Epithelial cell of prostate (primary cell): ENCODE results near the gene WBP11.

Experiments used
- DNase-seq: peaks from one replicate; pipeline ENCODE4 v3.0.0-alpha.2; 2011; ENCODE audit warnings: low read depth, low spot score
- H3K27ac ChIP-seq: fragments of 450-650 bp; 2 replicates; pipeline ENCODE4 v1.5.1; 2017; ENCODE audit warnings: mild to moderate bottlenecking

The WBP11 gene

GRCh38 chr12:14826491-14826890 lies 23.2 kb upstream of the WBP11 start:
- peak overlapping the region; percentile 24 for H3K27ac ChIP-seq
- no peak for DNase-seq

GRCh38 chr12:14825256-14825655 lies 22.0 kb upstream of the WBP11 start:
- no peak overlapping the region for H3K27ac ChIP-seq
- no peak for DNase-seq

- no peak for DNase-seq
- H3K27ac ChIP-seq: peak overlapping the region; percentile 17
These were observed 20.8 kb upstream of the WBP11 start for GRCh38 chr12:14824012-14824634.

GRCh38 chr12:14814014-14814413 lies 10.7 kb upstream of the WBP11 start, which contains the start of gene SMCO3:
Gene SMCO3, minus strand, starts transcription at chr12:14814182. Its CDS starts 7,502 bp downstream, at chr12:14806680.
- no peak for DNase-seq
- H3K27ac ChIP-seq: no peak within 1 kb of the TSS

- no peak for DNase-seq
- no peak overlapping the region for H3K27ac ChIP-seq
These were observed 8.2 kb upstream of the WBP11 start for GRCh38 chr12:14811486-14811885.

- DNase-seq: no peak
- H3K27ac ChIP-seq: no peak overlapping the region
These were observed 7.7 kb upstream of the WBP11 start for GRCh38 chr12:14810953-14811483.

- DNase-seq: no peak
- no peak overlapping the region for H3K27ac ChIP-seq
These were observed 7.1 kb upstream of the WBP11 start for GRCh38 chr12:14810167-14810952.

GRCh38 chr12:14803830-14804160 lies 517 bp upstream of the WBP11 start:
- DNase-seq: no peak
- H3K27ac ChIP-seq: peak overlapping the region; percentile 40

GRCh38 chr12:14802721-14803010 lies 612 bp downstream of the WBP11 start:
- H3K27ac ChIP-seq: peak overlapping the region; percentile 40
- no peak for DNase-seq

GRCh38 chr12:14802247-14802646 lies 1.0 kb downstream of the WBP11 start:
- no peak for DNase-seq
- no peak overlapping the region for H3K27ac ChIP-seq

GRCh38 chr12:14795028-14795448 lies 8.2 kb downstream of the WBP11 start:
- DNase-seq: no peak
- no peak overlapping the region for H3K27ac ChIP-seq

GRCh38 chr12:14785568-14785967 lies 17.7 kb downstream of the WBP11 start:
- H3K27ac ChIP-seq: no peak overlapping the region
- DNase-seq: no peak

- no peak overlapping the region for H3K27ac ChIP-seq
- DNase-seq: no peak
These were observed 18.8 kb downstream of the WBP11 start for GRCh38 chr12:14784471-14784870.

GRCh38 chr12:14782756-14783155 lies 20.5 kb downstream of the WBP11 start:
- DNase-seq: no peak
- no peak overlapping the region for H3K27ac ChIP-seq

- H3K27ac ChIP-seq: no peak overlapping the region
- no peak for DNase-seq
These were observed 21.7 kb downstream of the WBP11 start for GRCh38 chr12:14781563-14781962.

- no peak for DNase-seq
- no peak overlapping the region for H3K27ac ChIP-seq
These were observed 22.4 kb downstream of the WBP11 start for GRCh38 chr12:14780859-14781258.

GRCh38 chr12:14779834-14780233 lies 23.4 kb downstream of the WBP11 start:
- DNase-seq: no peak

GRCh38 chr12:14777271-14777670 lies 26.0 kb downstream of the WBP11 start:
- no peak for DNase-seq
- H3K27ac ChIP-seq: peak overlapping the region; percentile 15

More at GRCh38 chr12:14779834-14780233, 23.4 kb downstream of the WBP11 start:
- no peak overlapping the region for H3K27ac ChIP-seq

- DNase-seq: no peak
These were observed 26.9 kb downstream of the WBP11 start for GRCh38 chr12:14776236-14776961.

GRCh38 chr12:14775636-14775980 lies 27.7 kb downstream of the WBP11 start:
- peak overlapping the region; percentile 93 for H3K27ac ChIP-seq
- DNase-seq: no peak

More at GRCh38 chr12:14776236-14776961, 26.9 kb downstream of the WBP11 start:
- H3K27ac ChIP-seq: peak overlapping the region; percentile 93
